Upper lobe of right lung (tissue), 1 donor: Measurements from ENCODE around the gene LETM1. TPM values are rescaled to one million over a fixed set of nuclear protein-coding genes. Genes with fewer than 3 reads are reported as not detected.
"Not testable (repeated sequence)": the region's sequence is repeated elsewhere in the genome, so short reads cannot be mapped to it uniquely, and the experiment has no call there.

Experiments used
- ATAC-seq: fragments of 200-7000 bp; cut with Tn5 transposase; one replicate; pipeline ENCODE4 v1.9.1; 2020; ENCODE audit warnings: mild to moderate bottlenecking, moderate library complexity
- DNase-seq: peaks from one replicate; pipeline ENCODE4 v3.0.0-alpha.2; 2020
- H3K27ac ChIP-seq: fragments of 200-600 bp; one replicate; pipeline ENCODE4 v1.8.0; 2022
- H3K27me3 ChIP-seq: fragments of 200-600 bp; one replicate; pipeline ENCODE4 v1.8.0; 2022; ENCODE audit warnings: mild to moderate bottlenecking
- H3K36me3 ChIP-seq: fragments of 200-600 bp; one replicate; pipeline ENCODE4 v1.8.0; 2022
- H3K4me1 ChIP-seq: fragments of 200-600 bp; one replicate; pipeline ENCODE4 v1.8.0; 2022
- H3K4me3 ChIP-seq: fragments of 200-600 bp; one replicate; pipeline ENCODE4 v1.8.0; 2022; ENCODE audit warnings: mild to moderate bottlenecking
- H3K9me3 ChIP-seq: fragments of 200-600 bp; one replicate; pipeline ENCODE4 v1.8.0; 2022
- CTCF ChIP-seq: fragments of 200-600 bp; IDR thresholded peaks from one replicate; pipeline ENCODE4 v1.8.0; 2022; ENCODE audit warnings: antibody characterized with exemption
- intact Hi-C: fragments of 100-400 bp; cut with DNase I; formaldehyde crosslinking; loops from one replicate; pipeline ENCODE4 v1.11.0; 2022
- total RNA-seq: library from RNA; stranded (reverse); fragmentation: NEBNext Ultra II Directional; extraction: Animal tissue kit (Norgen Biotek cat#: 25700); gene quantifications from one replicate; pipeline ENCODE4 v1.2.1, GENCODE V29; 2021
- donor health status: DM: no; HTN: yes; CAD: no; lungs with severe emphysema.

LETM1 gene
- total RNA-seq, 1 donor from 2014 or later: 39.5 TPM

- Histone ChIP-seq H3K4me3 (no peak overlapping the region), H3K27ac (no peak overlapping the region), H3K36me3 (peaks cover 94% of the 10 kb centered on the region), H3K27me3 (no peaks in the 10 kb centered on the region), H3K4me1 (no peaks in the 10 kb centered on the region), H3K9me3 (no peaks in the 10 kb centered on the region)
- no peak for TF ChIP-seq CTCF
- intact Hi-C loops: no loop called here
- no peak for ATAC-seq
- no peak for DNase-seq
These were observed 19.3 kb downstream of the LETM1 start for GRCh38 chr4:1836650-1837049.

- H3K4me3 ChIP-seq, H3K27ac ChIP-seq, H3K4me1 ChIP-seq, H3K27me3 ChIP-seq, H3K9me3 ChIP-seq, intact Hi-C loops, DNase-seq, ATAC-seq: not testable (repeated sequence)
- H3K36me3 ChIP-seq: peaks cover 94% of the 10 kb centered on the region
These were observed 20.1 kb downstream of the LETM1 start for GRCh38 chr4:1835836-1836235.

- Histone ChIP-seq H3K27me3 (no peaks in the 10 kb centered on the region), H3K36me3 (peaks cover 88% of the 10 kb centered on the region), H3K4me1 (no peaks in the 10 kb centered on the region), H3K4me3 (no peak overlapping the region), H3K9me3 (no peaks in the 10 kb centered on the region), H3K27ac (no peak overlapping the region)
- intact Hi-C loops: no loop called here
- ATAC-seq (no peak), DNase-seq (no peak)
- no peak for TF ChIP-seq CTCF
These were observed 21.7 kb downstream of the LETM1 start for GRCh38 chr4:1834047-1834775.

GRCh38 chr4:1833307-1834046 is 22.5 kb downstream of the LETM1 start:
- DNase-seq (no peak), ATAC-seq (peak; percentile 13)
- H3K27me3 ChIP-seq: no peaks in the 10 kb centered on the region
- H3K4me3 ChIP-seq: no peak overlapping the region
- peaks cover 81% of the 10 kb centered on the region for H3K36me3 ChIP-seq
- intact Hi-C loops: no loop called here
- H3K4me1 ChIP-seq: no peaks in the 10 kb centered on the region
- H3K27ac ChIP-seq: no peak overlapping the region
- no peaks in the 10 kb centered on the region for H3K9me3 ChIP-seq
- TF ChIP-seq CTCF: no peak

- ATAC-seq (no peak), DNase-seq (no peak)
- Histone ChIP-seq H3K4me1 (no peaks in the 10 kb centered on the region), H3K36me3 (peaks cover 73% of the 10 kb centered on the region), H3K27me3 (no peaks in the 10 kb centered on the region), H3K4me3 (no peak overlapping the region), H3K27ac (no peak overlapping the region), H3K9me3 (no peaks in the 10 kb centered on the region)
- no peak for TF ChIP-seq CTCF
- intact Hi-C loops: no loop called here
These were observed 23.3 kb downstream of the LETM1 start for GRCh38 chr4:1832690-1833089.

GRCh38 chr4:1831331-1831730 is 24.6 kb downstream of the LETM1 start:
- Histone ChIP-seq H3K9me3 (no peaks in the 10 kb centered on the region), H3K27me3 (no peaks in the 10 kb centered on the region), H3K36me3 (peaks cover 64% of the 10 kb centered on the region), H3K4me1 (no peaks in the 10 kb centered on the region), H3K4me3 (no peak overlapping the region), H3K27ac (no peak overlapping the region)
- TF ChIP-seq CTCF: no peak
- no peak for DNase-seq
- intact Hi-C loops: no loop called here
- no peak for ATAC-seq
